HG03097 (cell line): Measurements from ENCODE around the gene CELF5.
"Not testable (repeated sequence)": the region's sequence is repeated elsewhere in the genome, so short reads cannot be mapped to it uniquely, and the experiment has no call there.

Source experiments
- ATAC-seq: cut with Tn5 transposase; IDR thresholded peaks from one replicate; pipeline ENCODE4 v1.9.1; 2021; ENCODE audit not compliant: unreplicated experiment, low FRiP score

The CELF5 gene

GRCh38 chr19:3316132-3316648 lies 91.7 kb downstream of the CELF5 start:
- ATAC-seq: no peak

- no peak for ATAC-seq
These were observed 92.3 kb downstream of the CELF5 start for GRCh38 chr19:3316659-3317207.

- no peak for ATAC-seq
These were observed 95.3 kb downstream of the CELF5 start for GRCh38 chr19:3319643-3320353.

- ATAC-seq: no peak
These were observed 95.9 kb downstream of the CELF5 start for GRCh38 chr19:3320354-3320670.

- ATAC-seq: no peak
These were observed 96.4 kb downstream of the CELF5 start for GRCh38 chr19:3320853-3321252.

- ATAC-seq: no peak
These were observed 97.2 kb downstream of the CELF5 start for GRCh38 chr19:3321696-3322095.

GRCh38 chr19:3322199-3322978 lies 97.9 kb downstream of the CELF5 start:
- ATAC-seq: no peak

- no peak for ATAC-seq
These were observed 98.6 kb downstream of the CELF5 start for GRCh38 chr19:3323026-3323425.

- no peak for ATAC-seq
These were observed 99.2 kb downstream of the CELF5 start for GRCh38 chr19:3323658-3324057.

GRCh38 chr19:3324405-3324856 lies 100.0 kb downstream of the CELF5 start:
- no peak for ATAC-seq

GRCh38 chr19:3325451-3325850 lies 101.0 kb downstream of the CELF5 start:
- ATAC-seq: no peak

GRCh38 chr19:3328743-3329142 lies 104.3 kb downstream of the CELF5 start:
- no peak for ATAC-seq

GRCh38 chr19:3330047-3330446 lies 105.6 kb downstream of the CELF5 start:
- no peak for ATAC-seq

GRCh38 chr19:3332232-3332631 lies 107.8 kb downstream of the CELF5 start:
- ATAC-seq: not testable (repeated sequence)

GRCh38 chr19:3333020-3333583 lies 108.6 kb downstream of the CELF5 start:
- ATAC-seq: no peak

- ATAC-seq: no peak
These were observed 109.2 kb downstream of the CELF5 start for GRCh38 chr19:3333662-3334061.

GRCh38 chr19:3334749-3335430 lies 110.4 kb downstream of the CELF5 start:
- ATAC-seq: not testable (repeated sequence)

- no peak for ATAC-seq
These were observed 111.2 kb downstream of the CELF5 start for GRCh38 chr19:3335431-3336350.

GRCh38 chr19:3336351-3336679 lies 111.9 kb downstream of the CELF5 start:
- ATAC-seq: no peak
